HEK293 (cell line): Measurements from ENCODE around the gene RIPK1.

Source experiments
- CTCF ChIA-PET: fragments of 350-600 bp; formaldehyde crosslinking; extraction: SDS; loops from one replicate; lab custom pipeline; 2021; ENCODE audit warnings: antibody characterized with exemption; lab: Yijun Ruan, JAX
- POLR2A ChIA-PET: fragments of 300-600 bp; formaldehyde crosslinking; extraction: SDS; loops from one replicate; lab custom pipeline; 2020; ENCODE audit warnings: antibody characterized with exemption, inconsistent platforms; lab: Yijun Ruan, JAX
- H3K27ac ChIP-seq: fragments of 200-500 bp; sonication (Bioruptor generic); 2 replicates; pipeline ENCODE4 v1.5.1; 2014; ENCODE audit warnings: low read depth, low read length, control low read depth, inconsistent platforms; ENCODE audit errors: extremely low read depth
- H3K36me3 ChIP-seq, 2 experiments: fragments of 200-500 bp in 1 of 2; sonication (Bioruptor generic) in 1 of 2; 1 replicate in 1 of 2; 2 replicates in 1 of 2; pipeline ENCODE4 v1.5.1; 2014 to 2017; ENCODE audit warnings: inconsistent platforms in 2 of 2, low read length in 2 of 2; ENCODE audit not compliant: control insufficient read depth in 2 of 2, insufficient read depth in 1 of 2
- H3K4me1 ChIP-seq: fragments of 200-500 bp; sonication (Bioruptor generic); 2 replicates; pipeline ENCODE4 v1.5.1; 2014; ENCODE audit warnings: mild to moderate bottlenecking, low read length, inconsistent platforms; ENCODE audit not compliant: control insufficient read depth, insufficient read depth
- H3K4me3 ChIP-seq: 2 replicates; pipeline ENCODE4 v1.5.1; 2011; ENCODE audit warnings: low read depth, mild to moderate bottlenecking, control low read depth, low read length, moderate library complexity
- H3K9me3 ChIP-seq: fragments of 200-500 bp; sonication (Bioruptor generic); 2 replicates; pipeline ENCODE4 v1.5.1; 2014; ENCODE audit warnings: low read depth, low read length, inconsistent platforms; ENCODE audit not compliant: control insufficient read depth, insufficient read depth
- GLI2 ChIP-seq: fragments of 450-650 bp; formaldehyde crosslinking; IDR thresholded peaks from 2 replicates; pipeline ENCODE4; 2017; ENCODE audit warnings: missing biosample characterization, missing genetic modification characterization, low read depth, borderline replicate concordance
- YY2 ChIP-seq: fragments of 450-650 bp; formaldehyde crosslinking; IDR thresholded peaks from 2 replicates; pipeline ENCODE4 v1.5.1; 2016; ENCODE audit warnings: missing biosample characterization, missing genetic modification characterization
- ZBTB17 ChIP-seq: fragments of 450-650 bp; formaldehyde crosslinking; IDR thresholded peaks from 2 replicates; pipeline ENCODE4 v1.5.1; 2016; ENCODE audit warnings: missing biosample characterization, missing genetic modification characterization
- ZBTB20 ChIP-seq: fragments of 450-650 bp; formaldehyde crosslinking; IDR thresholded peaks from 2 replicates; pipeline ENCODE4 v1.5.1; 2016; ENCODE audit warnings: missing biosample characterization, missing genetic modification characterization
- ZNF221 ChIP-seq: fragments of 450-650 bp; formaldehyde crosslinking; IDR thresholded peaks from 2 replicates; pipeline ENCODE4 v1.5.1; 2017; ENCODE audit warnings: missing biosample characterization, missing genetic modification characterization, borderline replicate concordance
- ZNF37A ChIP-seq: fragments of 450-650 bp; IDR thresholded peaks from 2 replicates; pipeline ENCODE4 v1.5.1; 2018; ENCODE audit warnings: missing biosample characterization, missing genetic modification characterization
- ZNF404 ChIP-seq: fragments of 450-650 bp; formaldehyde crosslinking; IDR thresholded peaks from 2 replicates; pipeline ENCODE4 v1.5.1; 2017; ENCODE audit warnings: missing biosample characterization, missing genetic modification characterization
- ZNF624 ChIP-seq: fragments of 450-650 bp; formaldehyde crosslinking; IDR thresholded peaks from 2 replicates; pipeline ENCODE4 v1.5.1; 2017; ENCODE audit warnings: missing biosample characterization, missing genetic modification characterization
- ZNF664 ChIP-seq: fragments of 450-650 bp; formaldehyde crosslinking; IDR thresholded peaks from 2 replicates; pipeline ENCODE4 v1.5.1; 2016; ENCODE audit warnings: missing biosample characterization, missing genetic modification characterization
- ZNF707 ChIP-seq: fragments of 450-650 bp; formaldehyde crosslinking; IDR thresholded peaks from 2 replicates; pipeline ENCODE4 v1.5.1; 2016; ENCODE audit warnings: missing biosample characterization, missing genetic modification characterization
- ZNF76 ChIP-seq: fragments of 450-650 bp; formaldehyde crosslinking; IDR thresholded peaks from 2 replicates; pipeline ENCODE4; 2016; ENCODE audit warnings: low read depth, missing biosample characterization, missing genetic modification characterization, borderline replicate concordance
- ZNF768 ChIP-seq: fragments of 450-650 bp; formaldehyde crosslinking; IDR thresholded peaks from 2 replicates; pipeline ENCODE4 v1.5.1; 2018; ENCODE audit warnings: missing biosample characterization, mild to moderate bottlenecking, missing genetic modification characterization
- ZXDB ChIP-seq: fragments of 450-650 bp; formaldehyde crosslinking; IDR thresholded peaks from 2 replicates; pipeline ENCODE4 v1.5.1; 2016; ENCODE audit warnings: missing biosample characterization, missing genetic modification characterization
- TF ChIP-seq, protein P1 (sequence below): fragments of 450-650 bp; formaldehyde crosslinking; IDR thresholded peaks from 2 replicates; pipeline ENCODE4 v1.5.0; 2017; ENCODE audit warnings: missing biosample characterization, missing genetic modification characterization, borderline replicate concordance
- TF ChIP-seq, protein P2 (sequence below): fragments of 450-650 bp; formaldehyde crosslinking; IDR thresholded peaks from 2 replicates; pipeline ENCODE4 v1.5.1; 2016; ENCODE audit warnings: missing biosample characterization, missing genetic modification characterization, borderline replicate concordance
- TF ChIP-seq, protein P3 (sequence below): fragments of 450-650 bp; formaldehyde crosslinking; IDR thresholded peaks from 2 replicates; pipeline ENCODE4 v1.5.1; 2016; ENCODE audit warnings: missing biosample characterization, missing genetic modification characterization
- TF ChIP-seq, protein P4 (sequence below): fragments of 450-650 bp; IDR thresholded peaks from 2 replicates; pipeline ENCODE4 v1.5.1; 2018; ENCODE audit warnings: missing biosample characterization, missing genetic modification characterization
- TF ChIP-seq, protein P5 (sequence below): fragments of 450-650 bp; formaldehyde crosslinking; conservative IDR thresholded peaks from 2 replicates; pipeline ENCODE4 v1.5.1; 2016; ENCODE audit warnings: low read depth, missing biosample characterization, missing genetic modification characterization

RIPK1 gene

DNA sequence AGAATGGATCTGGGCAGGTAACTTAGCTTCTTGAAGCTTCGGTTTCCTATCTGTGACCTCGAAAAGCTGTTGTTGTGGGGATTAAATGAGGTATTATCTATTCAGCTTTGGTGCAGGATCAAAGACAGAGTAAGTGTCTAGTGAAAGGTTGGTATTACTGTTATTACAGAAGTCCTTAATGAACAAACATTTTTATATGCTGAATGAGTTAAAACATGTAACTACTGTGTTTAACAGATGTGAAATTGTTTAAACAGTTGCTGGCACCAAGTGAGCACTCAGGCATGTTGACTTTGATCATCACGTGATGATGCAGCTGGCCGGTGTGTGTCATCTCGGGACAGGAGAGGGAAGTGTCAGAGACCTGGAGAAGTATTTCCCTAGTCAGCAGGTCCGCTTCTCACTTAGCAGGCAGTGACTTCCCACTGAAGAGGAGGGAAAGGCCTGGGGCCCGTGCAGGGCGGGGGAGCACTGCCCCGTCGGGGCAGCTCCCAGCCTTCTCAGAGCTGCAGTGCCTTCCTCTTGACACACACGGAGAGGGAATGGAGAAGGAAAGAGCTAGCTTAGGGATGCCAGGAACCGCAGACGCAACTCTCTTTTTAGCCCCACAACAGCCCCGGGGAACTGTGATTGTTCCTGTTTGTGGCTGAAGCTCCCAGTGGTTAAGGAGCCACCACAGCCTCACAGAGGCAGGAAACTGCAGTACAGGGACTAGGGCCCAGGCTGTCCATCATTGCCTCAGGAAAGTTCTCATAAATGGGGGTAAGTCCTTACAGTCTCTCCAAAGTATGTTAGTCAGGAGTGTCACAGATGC lies 71.0 kb downstream of the RIPK1 start:
- no peak overlapping the region for H3K4me3 ChIP-seq
- H3K9me3 ChIP-seq, result no peaks in the 10 kb centered on the region
- CTCF ChIA-PET, result interaction anchor here (0.7 to 1.7 kb wide), 7 partner anchors 8 to 1017 kb away, joined by 3 to 6 read pairs (median 3); partner anchors contain the start of gene TUBB2A
- TF ChIP-seq ZNF768 (no peak), ZNF664 (tag by site-specific recombination) (no peak), ZBTB17 (tag by site-specific recombination) (no peak), ZNF76 (tag by site-specific recombination) (no peak), YY2 (tag by site-specific recombination) (no peak), ZNF221 (no peak), ZNF707 (tag by site-specific recombination) (no peak), GLI2 (tag by site-specific recombination) (no peak)
- TF ChIP-seq, protein P1, sequence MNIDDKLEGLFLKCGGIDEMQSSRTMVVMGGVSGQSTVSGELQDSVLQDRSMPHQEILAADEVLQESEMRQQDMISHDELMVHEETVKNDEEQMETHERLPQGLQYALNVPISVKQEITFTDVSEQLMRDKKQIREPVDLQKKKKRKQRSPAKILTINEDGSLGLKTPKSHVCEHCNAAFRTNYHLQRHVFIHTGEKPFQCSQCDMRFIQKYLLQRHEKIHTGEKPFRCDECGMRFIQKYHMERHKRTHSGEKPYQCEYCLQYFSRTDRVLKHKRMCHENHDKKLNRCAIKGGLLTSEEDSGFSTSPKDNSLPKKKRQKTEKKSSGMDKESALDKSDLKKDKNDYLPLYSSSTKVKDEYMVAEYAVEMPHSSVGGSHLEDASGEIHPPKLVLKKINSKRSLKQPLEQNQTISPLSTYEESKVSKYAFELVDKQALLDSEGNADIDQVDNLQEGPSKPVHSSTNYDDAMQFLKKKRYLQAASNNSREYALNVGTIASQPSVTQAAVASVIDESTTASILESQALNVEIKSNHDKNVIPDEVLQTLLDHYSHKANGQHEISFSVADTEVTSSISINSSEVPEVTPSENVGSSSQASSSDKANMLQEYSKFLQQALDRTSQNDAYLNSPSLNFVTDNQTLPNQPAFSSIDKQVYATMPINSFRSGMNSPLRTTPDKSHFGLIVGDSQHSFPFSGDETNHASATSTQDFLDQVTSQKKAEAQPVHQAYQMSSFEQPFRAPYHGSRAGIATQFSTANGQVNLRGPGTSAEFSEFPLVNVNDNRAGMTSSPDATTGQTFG, result no peak
- TF ChIP-seq, protein P2, sequence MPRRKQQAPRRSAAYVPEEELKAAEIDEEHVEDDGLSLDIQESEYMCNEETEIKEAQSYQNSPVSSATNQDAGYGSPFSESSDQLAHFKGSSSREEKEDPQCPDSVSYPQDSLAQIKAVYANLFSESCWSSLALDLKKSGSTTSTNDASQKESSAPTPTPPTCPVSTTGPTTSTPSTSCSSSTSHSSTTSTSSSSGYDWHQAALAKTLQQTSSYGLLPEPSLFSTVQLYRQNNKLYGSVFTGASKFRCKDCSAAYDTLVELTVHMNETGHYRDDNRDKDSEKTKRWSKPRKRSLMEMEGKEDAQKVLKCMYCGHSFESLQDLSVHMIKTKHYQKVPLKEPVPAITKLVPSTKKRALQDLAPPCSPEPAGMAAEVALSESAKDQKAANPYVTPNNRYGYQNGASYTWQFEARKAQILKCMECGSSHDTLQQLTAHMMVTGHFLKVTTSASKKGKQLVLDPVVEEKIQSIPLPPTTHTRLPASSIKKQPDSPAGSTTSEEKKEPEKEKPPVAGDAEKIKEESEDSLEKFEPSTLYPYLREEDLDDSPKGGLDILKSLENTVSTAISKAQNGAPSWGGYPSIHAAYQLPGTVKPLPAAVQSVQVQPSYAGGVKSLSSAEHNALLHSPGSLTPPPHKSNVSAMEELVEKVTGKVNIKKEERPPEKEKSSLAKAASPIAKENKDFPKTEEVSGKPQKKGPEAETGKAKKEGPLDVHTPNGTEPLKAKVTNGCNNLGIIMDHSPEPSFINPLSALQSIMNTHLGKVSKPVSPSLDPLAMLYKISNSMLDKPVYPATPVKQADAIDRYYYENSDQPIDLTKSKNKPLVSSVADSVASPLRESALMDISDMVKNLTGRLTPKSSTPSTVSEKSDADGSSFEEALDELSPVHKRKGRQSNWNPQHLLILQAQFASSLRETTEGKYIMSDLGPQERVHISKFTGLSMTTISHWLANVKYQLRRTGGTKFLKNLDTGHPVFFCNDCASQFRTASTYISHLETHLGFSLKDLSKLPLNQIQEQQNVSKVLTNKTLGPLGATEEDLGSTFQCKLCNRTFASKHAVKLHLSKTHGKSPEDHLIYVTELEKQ (tag by site-specific recombination), result no peak
- TF ChIP-seq, protein P3, sequence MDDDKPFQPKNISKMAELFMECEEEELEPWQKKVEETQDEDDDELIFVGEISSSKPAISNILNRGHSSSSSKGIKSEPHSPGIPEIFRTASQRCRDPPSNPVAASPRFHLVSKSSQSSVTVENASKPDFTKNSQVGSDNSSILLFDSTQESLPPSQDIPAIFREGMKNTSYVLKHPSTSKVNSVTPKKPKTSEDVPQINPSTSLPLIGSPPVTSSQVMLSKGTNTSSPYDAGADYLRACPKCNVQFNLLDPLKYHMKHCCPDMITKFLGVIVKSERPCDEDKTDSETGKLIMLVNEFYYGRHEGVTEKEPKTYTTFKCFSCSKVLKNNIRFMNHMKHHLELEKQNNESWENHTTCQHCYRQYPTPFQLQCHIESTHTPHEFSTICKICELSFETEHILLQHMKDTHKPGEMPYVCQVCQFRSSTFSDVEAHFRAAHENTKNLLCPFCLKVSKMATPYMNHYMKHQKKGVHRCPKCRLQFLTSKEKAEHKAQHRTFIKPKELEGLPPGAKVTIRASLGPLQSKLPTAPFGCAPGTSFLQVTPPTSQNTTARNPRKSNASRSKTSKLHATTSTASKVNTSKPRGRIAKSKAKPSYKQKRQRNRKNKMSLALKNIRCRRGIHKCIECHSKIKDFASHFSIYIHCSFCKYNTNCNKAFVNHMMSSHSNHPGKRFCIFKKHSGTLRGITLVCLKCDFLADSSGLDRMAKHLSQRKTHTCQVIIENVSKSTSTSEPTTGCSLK (tag by site-specific recombination), result no peak
- TF ChIP-seq, all 188 proteins: peak for 0
- POLR2A ChIA-PET, result interaction anchor here (0.5 to 1.1 kb wide), 3 partner anchors 70 to 319 kb away, joined by 3 to 4 read pairs (median 3); no protein-coding TSS in a partner anchor
- H3K4me1 ChIP-seq, result no peaks in the 10 kb centered on the region
- H3K27ac ChIP-seq, result no peak overlapping the region
- H3K36me3 ChIP-seq, result peaks cover 14 to 60% of the 10 kb centered on the region in 2 experiments; a peak in 2 of 3 replicates

DNA sequence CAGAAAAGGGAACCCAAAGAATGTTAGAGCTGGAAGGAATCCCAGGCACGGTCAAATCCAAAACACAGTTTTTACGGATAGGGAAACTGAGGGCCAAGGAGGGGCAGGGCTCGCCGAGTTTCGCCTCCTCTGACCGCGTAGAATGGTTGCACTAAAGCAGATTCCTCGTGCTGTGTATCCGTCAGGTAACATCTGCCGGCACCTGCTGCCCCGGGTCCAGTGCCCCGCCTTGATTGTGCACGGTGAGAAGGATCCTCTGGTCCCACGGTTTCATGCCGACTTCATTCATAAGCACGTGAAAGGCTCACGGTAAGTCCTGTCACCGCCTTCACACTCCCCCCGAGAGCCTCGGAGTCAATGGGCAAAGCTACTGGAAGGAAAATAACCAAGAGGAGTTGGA lies 71.9 kb downstream of the RIPK1 start:
- Histone ChIP-seq H3K4me1 (no peaks in the 10 kb centered on the region), H3K4me3 (no peak overlapping the region), H3K36me3 (peaks cover 14 to 60% of the 10 kb centered on the region in 2 experiments; a peak in 2 of 3 replicates), H3K9me3 (no peaks in the 10 kb centered on the region), H3K27ac (no peak overlapping the region)
- TF ChIP-seq, protein P4, sequence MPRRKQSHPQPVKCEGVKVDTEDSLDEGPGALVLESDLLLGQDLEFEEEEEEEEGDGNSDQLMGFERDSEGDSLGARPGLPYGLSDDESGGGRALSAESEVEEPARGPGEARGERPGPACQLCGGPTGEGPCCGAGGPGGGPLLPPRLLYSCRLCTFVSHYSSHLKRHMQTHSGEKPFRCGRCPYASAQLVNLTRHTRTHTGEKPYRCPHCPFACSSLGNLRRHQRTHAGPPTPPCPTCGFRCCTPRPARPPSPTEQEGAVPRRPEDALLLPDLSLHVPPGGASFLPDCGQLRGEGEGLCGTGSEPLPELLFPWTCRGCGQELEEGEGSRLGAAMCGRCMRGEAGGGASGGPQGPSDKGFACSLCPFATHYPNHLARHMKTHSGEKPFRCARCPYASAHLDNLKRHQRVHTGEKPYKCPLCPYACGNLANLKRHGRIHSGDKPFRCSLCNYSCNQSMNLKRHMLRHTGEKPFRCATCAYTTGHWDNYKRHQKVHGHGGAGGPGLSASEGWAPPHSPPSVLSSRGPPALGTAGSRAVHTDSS, result no peak
- TF ChIP-seq ZNF624 (tag by site-specific recombination) (no peak), ZBTB20 (no peak), ZNF404 (tag by site-specific recombination) (no peak), ZXDB (tag by site-specific recombination) (no peak), ZBTB17 (tag by site-specific recombination) (no peak), YY2 (tag by site-specific recombination) (no peak), ZNF37A (tag by site-specific recombination) (no peak)
- TF ChIP-seq, protein P5, sequence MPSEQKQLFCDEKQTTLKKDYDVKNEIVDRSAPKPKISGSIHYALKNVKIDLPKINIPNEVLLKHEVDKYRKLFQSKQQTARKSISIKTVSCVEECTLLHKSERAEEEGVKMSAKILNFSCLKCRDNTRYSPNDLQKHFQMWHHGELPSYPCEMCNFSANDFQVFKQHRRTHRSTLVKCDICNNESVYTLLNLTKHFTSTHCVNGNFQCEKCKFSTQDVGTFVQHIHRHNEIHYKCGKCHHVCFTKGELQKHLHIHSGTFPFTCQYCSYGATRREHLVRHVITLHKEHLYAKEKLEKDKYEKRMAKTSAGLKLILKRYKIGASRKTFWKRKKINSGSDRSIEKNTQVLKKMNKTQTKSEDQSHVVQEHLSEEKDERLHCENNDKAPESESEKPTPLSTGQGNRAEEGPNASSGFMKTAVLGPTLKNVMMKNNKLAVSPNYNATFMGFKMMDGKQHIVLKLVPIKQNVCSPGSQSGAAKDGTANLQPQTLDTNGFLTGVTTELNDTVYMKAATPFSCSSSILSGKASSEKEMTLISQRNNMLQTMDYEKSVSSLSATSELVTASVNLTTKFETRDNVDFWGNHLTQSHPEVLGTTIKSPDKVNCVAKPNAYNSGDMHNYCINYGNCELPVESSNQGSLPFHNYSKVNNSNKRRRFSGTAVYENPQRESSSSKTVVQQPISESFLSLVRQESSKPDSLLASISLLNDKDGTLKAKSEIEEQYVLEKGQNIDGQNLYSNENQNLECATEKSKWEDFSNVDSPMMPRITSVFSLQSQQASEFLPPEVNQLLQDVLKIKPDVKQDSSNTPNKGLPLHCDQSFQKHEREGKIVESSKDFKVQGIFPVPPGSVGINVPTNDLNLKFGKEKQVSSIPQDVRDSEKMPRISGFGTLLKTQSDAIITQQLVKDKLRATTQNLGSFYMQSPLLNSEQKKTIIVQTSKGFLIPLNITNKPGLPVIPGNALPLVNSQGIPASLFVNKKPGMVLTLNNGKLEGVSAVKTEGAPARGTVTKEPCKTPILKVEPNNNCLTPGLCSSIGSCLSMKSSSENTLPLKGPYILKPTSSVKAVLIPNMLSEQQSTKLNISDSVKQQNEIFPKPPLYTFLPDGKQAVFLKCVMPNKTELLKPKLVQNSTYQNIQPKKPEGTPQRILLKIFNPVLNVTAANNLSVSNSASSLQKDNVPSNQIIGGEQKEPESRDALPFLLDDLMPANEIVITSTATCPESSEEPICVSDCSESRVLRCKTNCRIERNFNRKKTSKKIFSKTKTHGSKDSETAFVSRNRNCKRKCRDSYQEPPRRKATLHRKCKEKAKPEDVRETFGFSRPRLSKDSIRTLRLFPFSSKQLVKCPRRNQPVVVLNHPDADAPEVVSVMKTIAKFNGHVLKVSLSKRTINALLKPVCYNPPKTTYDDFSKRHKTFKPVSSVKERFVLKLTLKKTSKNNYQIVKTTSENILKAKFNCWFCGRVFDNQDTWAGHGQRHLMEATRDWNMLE (tag by site-specific recombination), result no peak
- ChIA-PET CTCF (interaction anchor here (0.7 to 1.7 kb wide), 4 partner anchors 9 to 55 kb away, joined by 3 to 6 read pairs (median 3); partner anchors contain the start of gene TUBB2A), POLR2A (no interaction called here)
